Psoas muscle (tissue), 8 donors: ENCODE data around the gene PTTG1. TPM values are rescaled to one million over a fixed set of nuclear protein-coding genes. Genes with fewer than 3 reads are reported as not detected.
A peak's percentile ranks its signal among the peaks of the same experiment; 100 is the strongest.

Experiments
- ATAC-seq, 4 donors: fragments of 200-7000 bp; cut with Tn5 transposase; one replicate each; pipeline ENCODE4 v1.9.1; 2020; ENCODE audit warnings: moderate library complexity in 3 of 4, mild to moderate bottlenecking in 2 of 4
- DNase-seq, 2 donors: peaks; one replicate each; pipeline ENCODE4 v3.0.0-alpha.2; 2020
- H3K27ac ChIP-seq: fragments of 200-600 bp; one replicate; pipeline ENCODE4 v1.8.0; 2022
- H3K27me3 ChIP-seq, 3 donors: fragments of 200-600 bp in 1 of 3; one replicate each; pipeline versions ENCODE4 v1.6.1 to v1.8.0; 2013 to 2022; ENCODE audit warnings: low read length in 2 of 3, mild to moderate bottlenecking in 2 of 3, moderate library complexity in 1 of 3; ENCODE audit not compliant: insufficient read depth in 3 of 3
- H3K36me3 ChIP-seq, 2 donors: fragments of 200-600 bp in 1 of 2; one replicate each; pipeline versions ENCODE4 v1.6.1 to v1.8.0; 2013 to 2022; ENCODE audit warnings: low read depth in 1 of 2, mild to moderate bottlenecking in 1 of 2, moderate library complexity in 1 of 2; ENCODE audit not compliant: insufficient read depth in 1 of 2
- H3K4me1 ChIP-seq: fragments of 200-600 bp; one replicate; pipeline ENCODE4 v1.8.0; 2022
- H3K4me3 ChIP-seq: fragments of 200-600 bp; one replicate; pipeline ENCODE4 v1.8.0; 2022; ENCODE audit warnings: mild to moderate bottlenecking
- H3K9me3 ChIP-seq: fragments of 200-600 bp; one replicate; pipeline ENCODE4 v1.8.0; 2022
- CTCF ChIP-seq: fragments of 200-600 bp; IDR thresholded peaks from one replicate; pipeline ENCODE4 v1.8.0; 2022; ENCODE audit warnings: antibody characterized with exemption
- WGBS, 3 donors: extraction: QIAGEN DNeasy Blood & Tissue Kit; methylation state at CpG; one replicate each; pipeline versions ENCODE4 v1.1.6 to v1.1.7; 2013; 5-methylcytosine and 5-hydroxymethylcytosine counted together
- intact Hi-C, 2 donors: fragments of 100-400 bp; cut with DNase I; formaldehyde crosslinking; loops; one replicate each; pipeline versions ENCODE4 v1.11.0 to v1.14.2; 2022
- polyA plus RNA-seq, 3 donors: library from polyadenylated mRNA; stranded (reverse); fragments of 200-250 nt; gene quantifications; one replicate each; pipeline ENCODE4 v1.2.3, GENCODE V29; 2013
- total RNA-seq, 4 donors: library from RNA; stranded (reverse); fragmentation: NEBNext Ultra II Directional in 2 of 4; extraction: Animal tissue kit (Norgen Biotek cat#: 25700) in 2 of 4; gene quantifications; one replicate each; pipeline versions ENCODE4 v1.2.1 to v1.2.4, GENCODE V29; 2021 to 2023
- donor health status: healthy with polysubstance abuse.
- donor health status: DM: no; HTN: no; CAD: no; lungs with moderate emphysema.
- donor health status: Bipolar disorder and iron deficiency.
- donor health status: healthy.
- donor health status: DM: yes; HTN: yes; CAD: no.
- donor health status: DM: no; HTN: no; CAD: no.
- donor health status: DM: no; HTN: no; CAD: no.
- donor health status: DM: yes; HTN: yes; CAD: no.

The PTTG1 gene
- total and polyA plus RNA-seq, 7 donors = 1.9 to 26.7 (median 3.0) TPM

GRCh38 chr5:160463740-160464465 is 42.2 kb downstream of the PTTG1 start:
- Histone ChIP-seq H3K27ac (no peak overlapping the region), H3K4me3 (no peak overlapping the region), H3K9me3 (no peaks in the 10 kb centered on the region), H3K36me3 (no peaks in the 10 kb centered on the region), H3K27me3 (peaks cover 0 to 4% (median 2%) of the 10 kb centered on the region in 3 donors), H3K4me1 (peaks cover 4% of the 10 kb centered on the region)
- intact Hi-C loops = no loop called here
- WGBS, 3 donors = 48 to 53% (median 52%) methylated on average over 7 of the region's 7 CpGs
- ATAC-seq (peak in 3 of 4 donors; percentile 50 to 57 (median 53)), DNase-seq (no peak)
- TF ChIP-seq CTCF = no peak

GRCh38 chr5:160464466-160464797 is 42.8 kb downstream of the PTTG1 start:
- no peak for DNase-seq
- 52 to 57% (median 55%) methylated on average over 4 of the region's 4 CpGs for WGBS, 3 donors
- H3K4me3 ChIP-seq = no peak overlapping the region
- intact Hi-C loops = no loop called here
- no peak for TF ChIP-seq CTCF
- no peak for ATAC-seq
- peaks cover 0 to 2% (median 0%) of the 10 kb centered on the region in 3 donors for H3K27me3 ChIP-seq
- H3K4me1 ChIP-seq = peaks cover 4% of the 10 kb centered on the region
- H3K9me3 ChIP-seq = no peaks in the 10 kb centered on the region
- no peaks in the 10 kb centered on the region for H3K36me3 ChIP-seq
- no peak overlapping the region for H3K27ac ChIP-seq

- H3K36me3 ChIP-seq = no peaks in the 10 kb centered on the region
- 45 to 55% (median 49%) methylated on average over 5 of the region's 5 CpGs for WGBS, 3 donors
- no peak overlapping the region for H3K4me3 ChIP-seq
Measured at GRCh38 chr5:160466116-160466515, 44.5 kb downstream of the PTTG1 start.

GRCh38 chr5:160466889-160467554 is 45.4 kb downstream of the PTTG1 start:
- Histone ChIP-seq H3K4me3 (peak overlapping the region; percentile 54), H3K27me3 (peaks cover 0 to 2% (median 0%) of the 10 kb centered on the region in 3 donors), H3K36me3 (no peaks in the 10 kb centered on the region), H3K4me1 (peaks cover 16% of the 10 kb centered on the region), H3K9me3 (no peaks in the 10 kb centered on the region), H3K27ac (no peak overlapping the region)
- no peak for TF ChIP-seq CTCF
- no peak for DNase-seq
- ATAC-seq = no peak
- 61 to 65% (median 62%) methylated on average over 9 of the region's 9 CpGs for WGBS, 3 donors
- intact Hi-C loops = no loop called here

More at GRCh38 chr5:160466116-160466515, 44.5 kb downstream of the PTTG1 start:
- no peak for TF ChIP-seq CTCF
- intact Hi-C loops = no loop called here
- DNase-seq (no peak), ATAC-seq (no peak)
- Histone ChIP-seq H3K27me3 (peaks cover 0 to 2% (median 0%) of the 10 kb centered on the region in 3 donors), H3K27ac (no peak overlapping the region), H3K9me3 (no peaks in the 10 kb centered on the region), H3K4me1 (peaks cover 9% of the 10 kb centered on the region)
